T1000 (cell line): Measurements from ENCODE around the gene PHC3.

Experiments
- DNase-seq: peaks from one replicate; lab custom pipeline; 2025; ENCODE audit warnings: mixed read lengths; lab: John Stamatoyannopoulos, UW

Gene PHC3

GRCh38 chr3:170043506-170043905 is 138.0 kb downstream of the PHC3 start:
- no peak for DNase-seq

- no peak for DNase-seq
Measured at GRCh38 chr3:170040418-170040817, 141.1 kb downstream of the PHC3 start.

- no peak for DNase-seq
Measured at GRCh38 chr3:170038434-170039110, 143.0 kb downstream of the PHC3 start.
